HepG2 (cell line): Measurements from ENCODE around the gene NEMF. TPM values are rescaled to one million over a fixed set of nuclear protein-coding genes. Genes with fewer than 3 reads are reported as not detected.
A peak's percentile ranks its signal among the peaks of the same experiment; 100 is the strongest.

Experiments
- FOXK1 ChIP-seq: sonication (generic); formaldehyde crosslinking; IDR thresholded peaks from 2 replicates; pipeline ENCODE4 v1.4.0; 2020; ENCODE audit warnings: low read depth, missing genetic modification reagents, borderline replicate concordance
- MAFF ChIP-seq: IDR thresholded peaks from 2 replicates; pipeline ENCODE4 v1.6.1; 2011; ENCODE audit warnings: low read depth, low read length, improper control_type of control experiment
- SNAPC2 ChIP-seq: sonication (generic); formaldehyde crosslinking; IDR thresholded peaks from 2 replicates; pipeline ENCODE4 v1.8.1; 2022; ENCODE audit warnings: mild to moderate bottlenecking, missing genetic modification reagents
- ZNF264 ChIP-seq: sonication (generic); formaldehyde crosslinking; IDR thresholded peaks from 2 replicates; pipeline ENCODE4 v1.4.0; 2020; ENCODE audit warnings: missing genetic modification reagents
- ZNF788 ChIP-seq: sonication (generic); formaldehyde crosslinking; IDR thresholded peaks from 2 replicates; pipeline ENCODE4 v1.5.0; 2020; ENCODE audit warnings: mild to moderate bottlenecking, missing genetic modification reagents, borderline replicate concordance
- polyA plus RNA-seq, 8 experiments: library from polyadenylated mRNA; depleted of rRNA in 3 of 8; stranded (reverse) in 7 of 8; unstranded in 1 of 8; fragments of >200 nt; fragmentation: Illumina TruSeq in 4 of 8; extraction: Trizol in 4 of 8; gene quantifications; 2 replicates each; pipeline versions ENCODE4 v1.2.1 to v1.2.3, GENCODE V29; 2011 to 2016; ENCODE audit warnings: low read depth in 4 of 8, missing spikeins in 1 of 8, mixed read lengths in 1 of 8; ENCODE audit not compliant: insufficient read depth in 1 of 8
- total RNA-seq, 5 experiments: library from RNA; depleted of rRNA; stranded (reverse); fragments of >200 nt; fragmentation: Illumina TruSeq; extraction: Trizol; gene quantifications; 2 replicates each; pipeline ENCODE4 v1.2.3, GENCODE V29; 2016; ENCODE audit warnings: low read depth in 1 of 5
- TF ChIP-seq, protein P1 (sequence below): sonication (generic); formaldehyde crosslinking; IDR thresholded peaks from 2 replicates; pipeline ENCODE4 v1.5.0; 2020; ENCODE audit warnings: mild to moderate bottlenecking, missing genetic modification reagents
- TF ChIP-seq, protein P2 (sequence below): sonication (generic); formaldehyde crosslinking; IDR thresholded peaks from 2 replicates; pipeline ENCODE4 v1.4.0; 2020; ENCODE audit warnings: missing genetic modification reagents, mild to moderate bottlenecking, borderline replicate concordance
- TF ChIP-seq, protein P3 (sequence below): sonication (generic); formaldehyde crosslinking; IDR thresholded peaks from 2 replicates; pipeline ENCODE4 v1.5.0; 2020; ENCODE audit warnings: mild to moderate bottlenecking, missing genetic modification reagents, borderline replicate concordance
- TF ChIP-seq, protein P4 (sequence below), 2 experiments: sonication (generic) in 1 of 2; formaldehyde crosslinking in 1 of 2; IDR thresholded peaks; 2 replicates each; pipeline versions ENCODE4 v1.4.0 to v1.6.1; 2018 to 2020; ENCODE audit warnings: missing genetic modification reagents in 2 of 2, borderline replicate concordance in 1 of 2, low read depth in 1 of 2, mild to moderate bottlenecking in 1 of 2, missing biosample characterization in 1 of 2
- TF ChIP-seq, protein P5 (sequence below): sonication (generic); formaldehyde crosslinking; IDR thresholded peaks from 2 replicates; pipeline ENCODE4 v1.4.0; 2020; ENCODE audit warnings: missing genetic modification reagents
- TF ChIP-seq, protein P6 (sequence below): sonication (generic); formaldehyde crosslinking; IDR thresholded peaks from 2 replicates; pipeline ENCODE4 v1.5.0; 2020; ENCODE audit warnings: missing genetic modification reagents

The NEMF gene
- total and polyA plus RNA-seq, 2 of the 13 experiments (the other 11 are each of a cell fraction or from before 2014, with no cell fraction given) = 21.3 to 57.9 TPM

DNA sequence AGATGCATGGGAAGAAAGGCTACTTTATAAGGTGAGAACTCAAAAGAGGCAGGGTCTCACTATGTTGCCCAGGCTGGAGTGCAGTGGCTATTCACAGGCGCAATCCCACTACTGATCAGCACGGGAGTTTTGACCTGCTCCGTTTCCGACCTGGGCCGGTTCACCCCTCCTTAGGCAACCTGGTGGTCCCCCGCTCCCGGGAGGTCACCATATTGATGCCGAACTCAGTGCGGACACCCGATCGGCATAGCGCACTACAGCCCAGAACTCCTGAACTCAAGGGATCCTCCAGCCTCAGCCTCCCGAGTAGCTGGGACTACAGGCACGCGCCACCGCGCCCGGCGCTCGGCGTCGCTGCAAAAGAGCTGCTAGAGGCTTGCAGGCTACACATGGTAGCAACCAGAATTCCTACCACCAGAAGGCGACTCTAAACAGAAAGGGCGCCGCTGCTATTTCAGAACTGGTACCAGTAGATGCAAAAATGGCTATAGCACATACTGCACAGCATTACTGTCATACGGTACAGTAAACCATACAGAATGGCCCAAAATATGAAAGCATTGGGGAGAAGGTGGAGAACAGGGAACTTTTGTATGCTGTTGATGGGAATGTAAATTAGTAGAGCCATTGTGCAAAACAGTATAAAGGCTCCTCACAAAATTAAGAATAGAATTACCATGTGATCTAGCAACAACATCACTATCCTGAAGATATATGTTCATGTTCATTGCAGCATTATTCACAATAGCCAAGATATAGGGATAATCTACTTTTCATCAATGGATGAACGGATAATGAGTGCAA is 1.2 kb upstream of the NEMF start (continued):
- TF ChIP-seq, protein P1, sequence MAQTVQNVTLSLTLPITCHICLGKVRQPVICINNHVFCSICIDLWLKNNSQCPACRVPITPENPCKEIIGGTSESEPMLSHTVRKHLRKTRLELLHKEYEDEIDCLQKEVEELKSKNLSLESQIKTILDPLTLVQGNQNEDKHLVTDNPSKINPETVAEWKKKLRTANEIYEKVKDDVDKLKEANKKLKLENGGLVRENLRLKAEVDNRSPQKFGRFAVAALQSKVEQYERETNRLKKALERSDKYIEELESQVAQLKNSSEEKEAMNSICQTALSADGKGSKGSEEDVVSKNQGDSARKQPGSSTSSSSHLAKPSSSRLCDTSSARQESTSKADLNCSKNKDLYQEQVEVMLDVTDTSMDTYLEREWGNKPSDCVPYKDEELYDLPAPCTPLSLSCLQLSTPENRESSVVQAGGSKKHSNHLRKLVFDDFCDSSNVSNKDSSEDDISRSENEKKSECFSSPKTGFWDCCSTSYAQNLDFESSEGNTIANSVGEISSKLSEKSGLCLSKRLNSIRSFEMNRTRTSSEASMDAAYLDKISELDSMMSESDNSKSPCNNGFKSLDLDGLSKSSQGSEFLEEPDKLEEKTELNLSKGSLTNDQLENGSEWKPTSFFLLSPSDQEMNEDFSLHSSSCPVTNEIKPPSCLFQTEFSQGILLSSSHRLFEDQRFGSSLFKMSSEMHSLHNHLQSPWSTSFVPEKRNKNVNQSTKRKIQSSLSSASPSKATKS = no peak
- TF ChIP-seq ZNF788 (CRISPR knock-in tag) (peak; percentile 81; the same call in 1 of the 2 replicates), FOXK1 (CRISPR knock-in tag) (peak; percentile 36; the same call in 1 of the 2 replicates), SNAPC2 (CRISPR knock-in tag) (0 out of 2 replicates have a peak, but pooled peaks have one; percentile 46), ZNF264 (CRISPR knock-in tag) (peak; percentile 69; the same call in 1 of the 2 replicates), MAFF (no peak)
- TF ChIP-seq, protein P2, sequence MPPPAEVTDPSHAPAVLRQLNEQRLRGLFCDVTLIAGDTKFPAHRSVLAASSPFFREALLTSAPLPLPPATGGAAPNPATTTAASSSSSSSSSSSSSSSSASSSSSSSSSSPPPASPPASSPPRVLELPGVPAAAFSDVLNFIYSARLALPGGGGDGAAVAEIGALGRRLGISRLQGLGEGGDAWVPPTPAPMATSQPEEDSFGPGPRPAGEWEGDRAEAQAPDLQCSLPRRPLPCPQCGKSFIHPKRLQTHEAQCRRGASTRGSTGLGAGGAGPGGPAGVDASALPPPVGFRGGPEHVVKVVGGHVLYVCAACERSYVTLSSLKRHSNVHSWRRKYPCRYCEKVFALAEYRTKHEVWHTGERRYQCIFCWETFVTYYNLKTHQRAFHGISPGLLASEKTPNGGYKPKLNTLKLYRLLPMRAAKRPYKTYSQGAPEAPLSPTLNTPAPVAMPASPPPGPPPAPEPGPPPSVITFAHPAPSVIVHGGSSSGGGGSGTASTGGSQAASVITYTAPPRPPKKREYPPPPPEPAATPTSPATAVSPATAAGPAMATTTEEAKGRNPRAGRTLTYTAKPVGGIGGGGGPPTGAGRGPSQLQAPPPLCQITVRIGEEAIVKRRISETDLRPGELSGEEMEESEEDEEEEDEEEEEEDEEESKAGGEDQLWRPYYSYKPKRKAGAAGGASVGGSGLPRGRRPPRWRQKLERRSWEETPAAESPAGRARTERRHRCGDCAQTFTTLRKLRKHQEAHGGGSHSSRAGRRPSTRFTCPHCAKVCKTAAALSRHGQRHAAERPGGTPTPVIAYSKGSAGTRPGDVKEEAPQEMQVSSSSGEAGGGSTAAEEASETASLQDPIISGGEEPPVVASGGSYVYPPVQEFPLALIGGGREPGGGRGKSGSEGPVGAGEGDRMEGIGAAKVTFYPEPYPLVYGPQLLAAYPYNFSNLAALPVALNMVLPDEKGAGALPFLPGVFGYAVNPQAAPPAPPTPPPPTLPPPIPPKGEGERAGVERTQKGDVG = no peak
- TF ChIP-seq, protein P3, sequence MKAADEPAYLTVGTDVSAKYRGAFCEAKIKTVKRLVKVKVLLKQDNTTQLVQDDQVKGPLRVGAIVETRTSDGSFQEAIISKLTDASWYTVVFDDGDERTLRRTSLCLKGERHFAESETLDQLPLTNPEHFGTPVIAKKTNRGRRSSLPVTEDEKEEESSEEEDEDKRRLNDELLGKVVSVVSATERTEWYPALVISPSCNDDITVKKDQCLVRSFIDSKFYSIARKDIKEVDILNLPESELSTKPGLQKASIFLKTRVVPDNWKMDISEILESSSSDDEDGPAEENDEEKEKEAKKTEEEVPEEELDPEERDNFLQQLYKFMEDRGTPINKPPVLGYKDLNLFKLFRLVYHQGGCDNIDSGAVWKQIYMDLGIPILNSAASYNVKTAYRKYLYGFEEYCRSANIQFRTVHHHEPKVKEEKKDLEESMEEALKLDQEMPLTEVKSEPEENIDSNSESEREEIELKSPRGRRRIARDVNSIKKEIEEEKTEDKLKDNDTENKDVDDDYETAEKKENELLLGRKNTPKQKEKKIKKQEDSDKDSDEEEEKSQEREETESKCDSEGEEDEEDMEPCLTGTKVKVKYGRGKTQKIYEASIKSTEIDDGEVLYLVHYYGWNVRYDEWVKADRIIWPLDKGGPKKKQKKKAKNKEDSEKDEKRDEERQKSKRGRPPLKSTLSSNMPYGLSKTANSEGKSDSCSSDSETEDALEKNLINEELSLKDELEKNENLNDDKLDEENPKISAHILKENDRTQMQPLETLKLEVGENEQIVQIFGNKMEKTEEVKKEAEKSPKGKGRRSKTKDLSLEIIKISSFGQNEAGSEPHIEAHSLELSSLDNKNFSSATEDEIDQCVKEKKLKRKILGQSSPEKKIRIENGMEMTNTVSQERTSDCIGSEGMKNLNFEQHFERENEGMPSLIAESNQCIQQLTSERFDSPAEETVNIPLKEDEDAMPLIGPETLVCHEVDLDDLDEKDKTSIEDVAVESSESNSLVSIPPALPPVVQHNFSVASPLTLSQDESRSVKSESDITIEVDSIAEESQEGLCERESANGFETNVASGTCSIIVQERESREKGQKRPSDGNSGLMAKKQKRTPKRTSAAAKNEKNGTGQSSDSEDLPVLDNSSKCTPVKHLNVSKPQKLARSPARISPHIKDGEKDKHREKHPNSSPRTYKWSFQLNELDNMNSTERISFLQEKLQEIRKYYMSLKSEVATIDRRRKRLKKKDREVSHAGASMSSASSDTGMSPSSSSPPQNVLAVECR (CRISPR knock-in tag) = peak; percentile 41; the same call in 1 of the 2 replicates
- TF ChIP-seq, protein P4, sequence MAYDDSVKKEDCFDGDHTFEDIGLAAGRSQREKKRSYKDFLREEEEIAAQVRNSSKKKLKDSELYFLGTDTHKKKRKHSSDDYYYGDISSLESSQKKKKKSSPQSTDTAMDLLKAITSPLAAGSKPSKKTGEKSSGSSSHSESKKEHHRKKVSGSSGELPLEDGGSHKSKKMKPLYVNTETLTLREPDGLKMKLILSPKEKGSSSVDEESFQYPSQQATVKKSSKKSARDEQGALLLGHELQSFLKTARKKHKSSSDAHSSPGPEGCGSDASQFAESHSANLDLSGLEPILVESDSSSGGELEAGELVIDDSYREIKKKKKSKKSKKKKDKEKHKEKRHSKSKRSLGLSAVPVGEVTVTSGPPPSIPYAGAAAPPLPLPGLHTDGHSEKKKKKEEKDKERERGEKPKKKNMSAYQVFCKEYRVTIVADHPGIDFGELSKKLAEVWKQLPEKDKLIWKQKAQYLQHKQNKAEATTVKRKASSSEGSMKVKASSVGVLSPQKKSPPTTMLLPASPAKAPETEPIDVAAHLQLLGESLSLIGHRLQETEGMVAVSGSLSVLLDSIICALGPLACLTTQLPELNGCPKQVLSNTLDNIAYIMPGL (CRISPR knock-in tag; IDR thresholded peaks at IDR 0.05; ENCODE audit: borderline replicate concordance in 1 of 2, low read depth in 1 of 2) = peak; percentile 88 to 96; a peak in 3 of 4 replicates
- TF ChIP-seq, protein P5, sequence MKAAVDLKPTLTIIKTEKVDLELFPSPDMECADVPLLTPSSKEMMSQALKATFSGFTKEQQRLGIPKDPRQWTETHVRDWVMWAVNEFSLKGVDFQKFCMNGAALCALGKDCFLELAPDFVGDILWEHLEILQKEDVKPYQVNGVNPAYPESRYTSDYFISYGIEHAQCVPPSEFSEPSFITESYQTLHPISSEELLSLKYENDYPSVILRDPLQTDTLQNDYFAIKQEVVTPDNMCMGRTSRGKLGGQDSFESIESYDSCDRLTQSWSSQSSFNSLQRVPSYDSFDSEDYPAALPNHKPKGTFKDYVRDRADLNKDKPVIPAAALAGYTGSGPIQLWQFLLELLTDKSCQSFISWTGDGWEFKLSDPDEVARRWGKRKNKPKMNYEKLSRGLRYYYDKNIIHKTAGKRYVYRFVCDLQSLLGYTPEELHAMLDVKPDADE = no peak
- TF ChIP-seq, protein P6, sequence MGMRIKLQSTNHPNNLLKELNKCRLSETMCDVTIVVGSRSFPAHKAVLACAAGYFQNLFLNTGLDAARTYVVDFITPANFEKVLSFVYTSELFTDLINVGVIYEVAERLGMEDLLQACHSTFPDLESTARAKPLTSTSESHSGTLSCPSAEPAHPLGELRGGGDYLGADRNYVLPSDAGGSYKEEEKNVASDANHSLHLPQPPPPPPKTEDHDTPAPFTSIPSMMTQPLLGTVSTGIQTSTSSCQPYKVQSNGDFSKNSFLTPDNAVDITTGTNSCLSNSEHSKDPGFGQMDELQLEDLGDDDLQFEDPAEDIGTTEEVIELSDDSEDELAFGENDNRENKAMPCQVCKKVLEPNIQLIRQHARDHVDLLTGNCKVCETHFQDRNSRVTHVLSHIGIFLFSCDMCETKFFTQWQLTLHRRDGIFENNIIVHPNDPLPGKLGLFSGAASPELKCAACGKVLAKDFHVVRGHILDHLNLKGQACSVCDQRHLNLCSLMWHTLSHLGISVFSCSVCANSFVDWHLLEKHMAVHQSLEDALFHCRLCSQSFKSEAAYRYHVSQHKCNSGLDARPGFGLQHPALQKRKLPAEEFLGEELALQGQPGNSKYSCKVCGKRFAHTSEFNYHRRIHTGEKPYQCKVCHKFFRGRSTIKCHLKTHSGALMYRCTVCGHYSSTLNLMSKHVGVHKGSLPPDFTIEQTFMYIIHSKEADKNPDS = no peak
